ENCODE data around the gene YPEL2. TPM values are rescaled to one million over a fixed set of nuclear protein-coding genes. Genes with fewer than 3 reads are reported as not detected.

Gene YPEL2
- total and polyA plus RNA-seq, 8 donors, result 13.8 to 23.6 (median 19.3) TPM

GRCh38 chr17:59424331-59424730 lies 92.9 kb downstream of the YPEL2 start:
- ATAC-seq (no peak), DNase-seq (no peak)
- Histone ChIP-seq H3K4me1 (peaks cover 17 to 31% of the 10 kb centered on the region in 2 donors), H3K27ac (no peak overlapping the region), H3K9me3 (no peaks in the 10 kb centered on the region), H3K4me3 (no peak overlapping the region), H3K27me3 (no peaks in the 10 kb centered on the region), H3K36me3 (no peaks in the 10 kb centered on the region)
- intact Hi-C loops (cut with DNase I), result no loop called here
- TF ChIP-seq, protein P1, sequence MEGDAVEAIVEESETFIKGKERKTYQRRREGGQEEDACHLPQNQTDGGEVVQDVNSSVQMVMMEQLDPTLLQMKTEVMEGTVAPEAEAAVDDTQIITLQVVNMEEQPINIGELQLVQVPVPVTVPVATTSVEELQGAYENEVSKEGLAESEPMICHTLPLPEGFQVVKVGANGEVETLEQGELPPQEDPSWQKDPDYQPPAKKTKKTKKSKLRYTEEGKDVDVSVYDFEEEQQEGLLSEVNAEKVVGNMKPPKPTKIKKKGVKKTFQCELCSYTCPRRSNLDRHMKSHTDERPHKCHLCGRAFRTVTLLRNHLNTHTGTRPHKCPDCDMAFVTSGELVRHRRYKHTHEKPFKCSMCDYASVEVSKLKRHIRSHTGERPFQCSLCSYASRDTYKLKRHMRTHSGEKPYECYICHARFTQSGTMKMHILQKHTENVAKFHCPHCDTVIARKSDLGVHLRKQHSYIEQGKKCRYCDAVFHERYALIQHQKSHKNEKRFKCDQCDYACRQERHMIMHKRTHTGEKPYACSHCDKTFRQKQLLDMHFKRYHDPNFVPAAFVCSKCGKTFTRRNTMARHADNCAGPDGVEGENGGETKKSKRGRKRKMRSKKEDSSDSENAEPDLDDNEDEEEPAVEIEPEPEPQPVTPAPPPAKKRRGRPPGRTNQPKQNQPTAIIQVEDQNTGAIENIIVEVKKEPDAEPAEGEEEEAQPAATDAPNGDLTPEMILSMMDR (IDR thresholded peaks at IDR 0.05), result no peak

- no peaks in the 10 kb centered on the region for H3K9me3 ChIP-seq
- DNase-seq, result peak in 2 of 4 donors; percentile 36 to 37
- intact Hi-C loops (cut with DNase I), result no loop called here
- peaks cover 17 to 31% of the 10 kb centered on the region in 2 donors for H3K4me1 ChIP-seq
- TF ChIP-seq, protein P1 (IDR thresholded peaks at IDR 0.05), result no peak
- no peak overlapping the region for H3K4me3 ChIP-seq
- ATAC-seq, result peak; percentile 7
- peak overlapping the region; percentile 29 to 71 for H3K27ac ChIP-seq
- no peaks in the 10 kb centered on the region for H3K36me3 ChIP-seq
- H3K27me3 ChIP-seq, result no peaks in the 10 kb centered on the region
These were observed 93.9 kb downstream of the YPEL2 start for GRCh38 chr17:59425085-59425931.

DNA sequence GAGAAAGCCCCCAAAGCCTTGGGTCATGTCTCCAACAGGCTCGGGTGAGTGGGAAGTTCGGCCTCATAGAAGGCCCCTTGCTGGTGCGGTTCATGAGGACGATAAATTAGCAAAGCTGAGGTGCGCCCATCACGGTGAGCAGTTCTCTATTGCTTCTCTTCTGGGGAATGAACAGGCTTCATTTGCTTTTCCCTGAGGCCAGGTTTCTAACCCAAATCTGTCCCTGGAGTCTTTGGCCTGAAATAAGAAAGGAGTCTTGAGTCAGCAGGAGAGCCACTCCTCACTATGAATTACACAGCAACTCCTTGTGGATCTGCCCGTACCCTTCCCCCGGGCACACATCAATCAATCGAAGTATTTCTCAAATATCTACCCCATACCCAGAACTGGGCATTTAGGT lies 94.6 kb downstream of the YPEL2 start:
- Histone ChIP-seq H3K4me3 (no peak overlapping the region), H3K27me3 (no peaks in the 10 kb centered on the region), H3K4me1 (peaks cover 17 to 31% of the 10 kb centered on the region in 2 donors), H3K9me3 (no peaks in the 10 kb centered on the region), H3K36me3 (no peaks in the 10 kb centered on the region), H3K27ac (peak overlapping the region; percentile 29 to 71)
- intact Hi-C loops (cut with DNase I), result no loop called here
- ATAC-seq, result no peak
- TF ChIP-seq, protein P1 (IDR thresholded peaks at IDR 0.05), result no peak
- no peak for DNase-seq

GRCh38 chr17:59427425-59427921 lies 96.0 kb downstream of the YPEL2 start:
- Histone ChIP-seq H3K36me3 (no peaks in the 10 kb centered on the region), H3K9me3 (no peaks in the 10 kb centered on the region), H3K4me1 (peaks cover 17 to 31% of the 10 kb centered on the region in 2 donors), H3K27me3 (no peaks in the 10 kb centered on the region), H3K4me3 (no peak overlapping the region), H3K27ac (peak overlapping the region; percentile 14 to 69)
- DNase-seq (peak in 1 of 4 donors; percentile 36), ATAC-seq (peak; percentile 78)
- TF ChIP-seq, protein P1 (IDR thresholded peaks at IDR 0.05), result no peak
- intact Hi-C loops (cut with DNase I), result no loop called here

- ATAC-seq (peak; percentile 29), DNase-seq (no peak)
- intact Hi-C loops (cut with DNase I), result no loop called here
- no peaks in the 10 kb centered on the region for H3K9me3 ChIP-seq
- H3K4me3 ChIP-seq, result no peak overlapping the region
- TF ChIP-seq, protein P1 (IDR thresholded peaks at IDR 0.05), result no peak
- no peaks in the 10 kb centered on the region for H3K36me3 ChIP-seq
- H3K27me3 ChIP-seq, result no peaks in the 10 kb centered on the region
- peaks cover 17 to 27% of the 10 kb centered on the region in 2 donors for H3K4me1 ChIP-seq
- H3K27ac ChIP-seq, result peak overlapping the region; percentile 14 to 69
These were observed 96.5 kb downstream of the YPEL2 start for GRCh38 chr17:59427996-59428395.

All from left lung (tissue), 10 donors.